Keratinocyte (primary cell): ENCODE results near the gene GALNT7. TPM values are rescaled to one million over a fixed set of nuclear protein-coding genes. Genes with fewer than 3 reads are reported as not detected.

Experiments
- DNase-seq: peaks from one replicate; pipeline ENCODE4 v3.0.0-alpha.2; 2011; ENCODE audit warnings: low read depth, missing footprints, low spot score
- FAIRE-seq: peaks from 2 replicates; lab custom pipeline; 2011; peaks lifted over from hg19 to GRCh38; lab: Jason Lieb, UNC
- H2AFZ ChIP-seq: 2 replicates; pipeline ENCODE4 v1.6.0; 2012; ENCODE audit warnings: low read length, control low read depth, inconsistent platforms; ENCODE audit not compliant: control insufficient read depth
- H3K27ac ChIP-seq: 2 replicates; pipeline ENCODE4 v1.5.1; 2011; ENCODE audit warnings: low read length; ENCODE audit not compliant: control insufficient read depth, insufficient read depth
- H3K27me3 ChIP-seq: 3 replicates; pipeline ENCODE4 v1.6.0; 2011; ENCODE audit warnings: low read length; ENCODE audit not compliant: control insufficient read depth, insufficient read depth; ENCODE audit errors: extremely low read depth
- H3K36me3 ChIP-seq, 2 experiments: 2 replicates in 1 of 2; 3 replicates in 1 of 2; pipeline ENCODE4 v1.5.1; 2011; ENCODE audit warnings: low read length in 2 of 2, mild to moderate bottlenecking in 1 of 2; ENCODE audit not compliant: control insufficient read depth in 2 of 2, insufficient read depth in 2 of 2; ENCODE audit errors: extremely low read depth in 1 of 2
- H3K4me1 ChIP-seq: 3 replicates; pipeline ENCODE4 v1.5.1; 2011; ENCODE audit warnings: low read length; ENCODE audit not compliant: control insufficient read depth, insufficient read depth; ENCODE audit errors: extremely low read depth
- H3K4me2 ChIP-seq: 3 replicates; pipeline ENCODE4 v1.6.0; 2011; ENCODE audit warnings: low read depth, low read length; ENCODE audit not compliant: control insufficient read depth, insufficient read depth; ENCODE audit errors: extremely low read depth
- H3K4me3 ChIP-seq, 3 experiments: fragments of 200-600 bp in 1 of 3; sonication (generic) in 1 of 3; 2 replicates in 2 of 3; 3 replicates in 1 of 3; pipeline ENCODE4 v1.5.1; 2011 to 2016; ENCODE audit warnings: low read length in 3 of 3, mild to moderate bottlenecking in 3 of 3, control low read depth in 2 of 3, inconsistent platforms in 1 of 3, low read depth in 1 of 3, mixed read lengths in 1 of 3, mixed run types in 1 of 3, moderate library complexity in 1 of 3; ENCODE audit not compliant: control insufficient read depth in 2 of 3, insufficient read depth in 2 of 3; ENCODE audit errors: extremely low read depth in 1 of 3
- H3K79me2 ChIP-seq: 2 replicates; pipeline ENCODE4 v1.6.0; 2012; ENCODE audit warnings: low read length; ENCODE audit not compliant: control insufficient read depth, insufficient read depth
- H3K9ac ChIP-seq: 3 replicates; pipeline ENCODE4 v1.6.0; 2011; ENCODE audit warnings: low read length; ENCODE audit not compliant: control insufficient read depth, insufficient read depth; ENCODE audit errors: extremely low read depth
- H3K9me1 ChIP-seq: 3 replicates; pipeline ENCODE4 v1.6.0; 2011; ENCODE audit warnings: low read length; ENCODE audit not compliant: control insufficient read depth, insufficient read depth; ENCODE audit errors: extremely low read depth
- H3K9me3 ChIP-seq: 2 replicates; pipeline ENCODE4 v1.5.1; 2012; ENCODE audit warnings: low read depth, low read length; ENCODE audit not compliant: control insufficient read depth
- H4K20me1 ChIP-seq: 3 replicates; pipeline ENCODE4 v1.6.0; 2011; ENCODE audit warnings: low read length; ENCODE audit not compliant: control insufficient read depth, insufficient read depth; ENCODE audit errors: extremely low read depth
- EZH2 ChIP-seq: IDR thresholded peaks from one replicate; pipeline ENCODE4 v1.6.1; 2012; ENCODE audit warnings: inconsistent platforms, mild to moderate bottlenecking, low read length, moderate library complexity
- dilution Hi-C: fragments of 300-500 bp; cut with MboI; formaldehyde crosslinking; loops from one replicate; pipeline ENCODE4 v1.7.0; 2020; ENCODE audit warnings: low sequenced_read_pairs; ENCODE audit not compliant: extremely low pct_ligation_motif_present
- polyA plus RNA-seq, 5 experiments: library from polyadenylated mRNA; depleted of rRNA in 3 of 5; stranded (reverse) in 3 of 5; stranded (forward) in 1 of 5; unstranded in 1 of 5; fragments of >200 nt; gene quantifications; 1 replicate in 1 of 5; 2 replicates in 3 of 5; 3 replicates in 1 of 5; pipeline versions ENCODE4 v1.2.1 to v1.2.3, GENCODE V29; 2011 to 2012; ENCODE audit warnings: missing spikeins in 2 of 5, low read depth in 1 of 5, low replicate concordance in 1 of 5
- TF ChIP-seq, protein P1 (sequence below), 3 experiments: IDR thresholded peaks in 1 of 3; conservative IDR thresholded peaks in 1 of 3; optimal IDR thresholded peaks in 1 of 3; 2 replicates in 2 of 3; 3 replicates in 1 of 3; pipeline versions ENCODE3 to v1.5.1; 2011; ENCODE audit warnings: low read length in 3 of 3, mild to moderate bottlenecking in 3 of 3, moderate library complexity in 2 of 3, control low read depth in 1 of 3, inconsistent platforms in 1 of 3; ENCODE audit not compliant: insufficient read depth in 2 of 3; ENCODE audit errors: extremely low read depth in 1 of 3

The GALNT7 gene
- polyA plus RNA-seq, 1 donor (not counting 4 experiments of a cell fraction or from before 2014, with no cell fraction given), result 28.8 TPM

DNA sequence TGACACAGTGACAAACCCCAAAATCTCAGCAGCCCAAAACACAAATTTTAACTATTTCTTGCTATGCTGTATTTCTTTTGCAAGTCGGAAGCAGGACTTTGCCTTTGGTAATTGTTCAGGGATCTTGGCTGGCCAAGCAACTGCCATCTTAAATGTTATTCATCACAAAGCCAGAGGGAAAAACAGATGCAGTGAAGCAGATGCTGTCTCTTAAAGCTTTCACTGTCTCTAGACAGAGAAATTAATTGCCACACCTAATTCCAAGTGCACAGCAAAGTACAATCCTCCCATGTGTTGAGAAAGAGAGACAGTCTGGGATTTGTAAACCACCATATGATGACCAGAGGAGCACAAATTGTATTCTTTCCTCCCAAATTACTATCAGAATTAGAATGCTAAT, 30.0 kb upstream of the GALNT7 start:
- H3K4me2 ChIP-seq, result no peak overlapping the region
- H3K4me1 ChIP-seq, result no peaks in the 10 kb centered on the region
- H3K36me3 ChIP-seq, result no peaks in the 10 kb centered on the region
- H3K9me1 ChIP-seq, result no peaks in the 10 kb centered on the region
- TF ChIP-seq, protein P1, sequence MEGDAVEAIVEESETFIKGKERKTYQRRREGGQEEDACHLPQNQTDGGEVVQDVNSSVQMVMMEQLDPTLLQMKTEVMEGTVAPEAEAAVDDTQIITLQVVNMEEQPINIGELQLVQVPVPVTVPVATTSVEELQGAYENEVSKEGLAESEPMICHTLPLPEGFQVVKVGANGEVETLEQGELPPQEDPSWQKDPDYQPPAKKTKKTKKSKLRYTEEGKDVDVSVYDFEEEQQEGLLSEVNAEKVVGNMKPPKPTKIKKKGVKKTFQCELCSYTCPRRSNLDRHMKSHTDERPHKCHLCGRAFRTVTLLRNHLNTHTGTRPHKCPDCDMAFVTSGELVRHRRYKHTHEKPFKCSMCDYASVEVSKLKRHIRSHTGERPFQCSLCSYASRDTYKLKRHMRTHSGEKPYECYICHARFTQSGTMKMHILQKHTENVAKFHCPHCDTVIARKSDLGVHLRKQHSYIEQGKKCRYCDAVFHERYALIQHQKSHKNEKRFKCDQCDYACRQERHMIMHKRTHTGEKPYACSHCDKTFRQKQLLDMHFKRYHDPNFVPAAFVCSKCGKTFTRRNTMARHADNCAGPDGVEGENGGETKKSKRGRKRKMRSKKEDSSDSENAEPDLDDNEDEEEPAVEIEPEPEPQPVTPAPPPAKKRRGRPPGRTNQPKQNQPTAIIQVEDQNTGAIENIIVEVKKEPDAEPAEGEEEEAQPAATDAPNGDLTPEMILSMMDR (optimal IDR thresholded peaks at IDR 0.05 in 1 of 3, IDR thresholded peaks at IDR 0.05 in 1 of 3, conservative IDR thresholded peaks at IDR 0.05 in 1 of 3; ENCODE audit: extremely low read depth in 1 of 3, insufficient read depth in 2 of 3, low read length in 3 of 3), result no peak
- no peak for TF ChIP-seq EZH2
- no peaks in the 10 kb centered on the region for H3K79me2 ChIP-seq
- H3K9me3 ChIP-seq, result no peaks in the 10 kb centered on the region
- no peak overlapping the region for H3K4me3 ChIP-seq
- DNase-seq, result no peak
- dilution Hi-C loops, result no loop called here
- no peaks in the 10 kb centered on the region for H4K20me1 ChIP-seq
- no peak overlapping the region for H3K27ac ChIP-seq
- FAIRE-seq, result no peak
- H3K27me3 ChIP-seq, result no peaks in the 10 kb centered on the region
- H2AFZ ChIP-seq, result no peak overlapping the region
- H3K9ac ChIP-seq, result no peak overlapping the region

DNA sequence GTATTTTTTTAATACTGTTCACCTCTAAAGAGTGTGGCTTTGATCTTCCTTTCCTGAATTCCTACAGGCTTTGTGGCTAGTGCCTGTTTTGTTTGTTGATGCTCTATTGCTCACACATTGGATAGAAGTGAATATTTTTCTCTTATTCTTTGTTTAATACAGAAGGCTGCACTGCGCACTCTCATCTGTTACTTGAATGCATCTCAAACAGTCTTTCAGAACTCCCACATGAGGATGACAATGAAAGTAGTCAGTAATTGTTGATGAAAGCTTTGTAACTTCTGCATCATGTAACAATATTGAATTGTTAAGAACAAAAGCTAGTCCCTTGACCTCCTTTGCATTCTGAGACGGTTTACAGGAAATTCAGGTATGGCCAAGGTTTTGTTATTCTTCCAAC, 29.1 kb upstream of the GALNT7 start:
- Histone ChIP-seq H3K27ac (no peak overlapping the region), H3K9me3 (no peaks in the 10 kb centered on the region), H3K9ac (no peak overlapping the region), H2AFZ (no peak overlapping the region), H3K79me2 (no peaks in the 10 kb centered on the region), H3K4me2 (no peak overlapping the region), H3K4me3 (no peak overlapping the region), H3K27me3 (no peaks in the 10 kb centered on the region), H3K36me3 (no peaks in the 10 kb centered on the region), H4K20me1 (no peaks in the 10 kb centered on the region), H3K4me1 (no peaks in the 10 kb centered on the region), H3K9me1 (no peaks in the 10 kb centered on the region)
- TF ChIP-seq EZH2, result no peak
- TF ChIP-seq, protein P1 (optimal IDR thresholded peaks at IDR 0.05 in 1 of 3, IDR thresholded peaks at IDR 0.05 in 1 of 3, conservative IDR thresholded peaks at IDR 0.05 in 1 of 3; ENCODE audit: extremely low read depth in 1 of 3, insufficient read depth in 2 of 3, low read length in 3 of 3), result no peak
- dilution Hi-C loops, result no loop called here
- DNase-seq, result no peak
- no peak for FAIRE-seq
